ENCODE results near the gene PCSK5. TPM values are rescaled to one million over a fixed set of nuclear protein-coding genes. Genes with fewer than 3 reads are reported as not detected.
A peak's percentile ranks its signal among the peaks of the same experiment; 100 is the strongest.

The PCSK5 gene
- total RNA-seq, 1 experiment from 2014 or later = 0.17 TPM

DNA sequence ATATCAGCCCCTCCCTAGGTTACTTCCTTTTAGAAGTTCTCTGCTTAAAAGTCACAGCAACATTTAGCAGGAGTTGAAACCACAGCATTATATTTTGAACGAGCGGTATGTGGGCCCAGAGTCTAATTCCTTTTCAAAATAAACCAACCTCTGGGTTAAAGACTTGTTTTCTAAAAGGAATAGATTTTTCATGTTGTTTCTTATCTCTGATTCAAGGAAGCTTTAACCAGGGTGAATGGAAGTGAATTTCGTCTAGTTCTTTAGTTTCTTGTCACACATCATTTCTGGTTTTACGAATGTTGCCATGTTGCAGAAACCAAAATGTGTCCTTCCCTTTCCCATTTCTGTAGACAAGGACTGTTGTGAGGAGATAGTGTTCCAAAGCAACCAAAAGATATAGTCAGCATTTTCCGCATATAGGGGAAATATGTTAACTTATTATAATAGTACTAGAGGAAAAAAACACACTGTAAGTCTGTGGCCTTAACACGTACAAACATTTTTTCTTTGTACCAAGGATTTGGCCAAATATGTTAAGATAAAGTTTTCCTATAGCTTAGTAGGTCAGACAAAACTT is 142.4 kb downstream of the PCSK5 start:
- POLR2A ChIA-PET (ENCODE audit: low non-redundant PET) = no interaction called here

DNA sequence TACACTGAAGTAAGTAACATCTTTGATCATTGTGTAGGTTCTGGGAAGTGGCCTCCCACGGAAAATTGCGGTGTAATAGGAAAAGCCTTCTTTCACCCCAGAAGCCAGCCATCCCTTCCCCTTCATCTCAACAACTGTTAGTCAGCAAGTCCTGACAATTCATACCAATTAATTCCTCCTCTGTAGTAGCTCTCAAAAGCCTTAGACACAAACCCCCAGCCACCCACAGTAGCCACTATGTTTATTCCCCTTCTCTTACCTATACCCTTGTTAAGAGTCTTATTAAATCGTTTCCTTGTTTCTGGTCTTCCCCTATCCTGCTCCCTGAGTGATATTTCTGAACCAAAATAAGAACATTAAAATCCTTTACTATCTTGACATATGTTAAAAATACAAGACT is 143.6 kb downstream of the PCSK5 start:
- Histone ChIP-seq H3K4me3 (ENCODE audit: low read depth, low read length, poor library complexity, severe bottlenecking) (no peak overlapping the region), H3K36me3 (ENCODE audit: insufficient read depth, low read length, poor library complexity, severe bottlenecking) (no peaks in the 10 kb centered on the region), H3K9me3 (ENCODE audit: low read depth, low read length, poor library complexity, severe bottlenecking) (no peaks in the 10 kb centered on the region), H3K27me3 (replicated peaks; ENCODE audit: insufficient read depth, low read depth, low read length, poor library complexity) (peaks cover 42% of the 10 kb centered on the region), H3K4me1 (ENCODE audit: insufficient read depth, low read length, poor library complexity, severe bottlenecking) (no peaks in the 10 kb centered on the region), H3K27ac (ENCODE audit: low read depth, low read length, poor library complexity, severe bottlenecking) (no peak overlapping the region)
- ChIA-PET POLR2A (ENCODE audit: low non-redundant PET) (no interaction called here), CTCF (no interaction called here)
- DNase-seq (ENCODE audit: low spot score) = no peak
- BruUV-seq (replicated peaks) = no TSS peak
- intact Hi-C loops (cut with micrococcal nuclease; ENCODE audit: unreplicated experiment) = no loop called here
- TF ChIP-seq EZH2 (IDR thresholded peaks at IDR 0.05; ENCODE audit: borderline replicate concordance, low read depth, low read length, poor library complexity, severe bottlenecking) = no peak
- TF ChIP-seq, protein P1, sequence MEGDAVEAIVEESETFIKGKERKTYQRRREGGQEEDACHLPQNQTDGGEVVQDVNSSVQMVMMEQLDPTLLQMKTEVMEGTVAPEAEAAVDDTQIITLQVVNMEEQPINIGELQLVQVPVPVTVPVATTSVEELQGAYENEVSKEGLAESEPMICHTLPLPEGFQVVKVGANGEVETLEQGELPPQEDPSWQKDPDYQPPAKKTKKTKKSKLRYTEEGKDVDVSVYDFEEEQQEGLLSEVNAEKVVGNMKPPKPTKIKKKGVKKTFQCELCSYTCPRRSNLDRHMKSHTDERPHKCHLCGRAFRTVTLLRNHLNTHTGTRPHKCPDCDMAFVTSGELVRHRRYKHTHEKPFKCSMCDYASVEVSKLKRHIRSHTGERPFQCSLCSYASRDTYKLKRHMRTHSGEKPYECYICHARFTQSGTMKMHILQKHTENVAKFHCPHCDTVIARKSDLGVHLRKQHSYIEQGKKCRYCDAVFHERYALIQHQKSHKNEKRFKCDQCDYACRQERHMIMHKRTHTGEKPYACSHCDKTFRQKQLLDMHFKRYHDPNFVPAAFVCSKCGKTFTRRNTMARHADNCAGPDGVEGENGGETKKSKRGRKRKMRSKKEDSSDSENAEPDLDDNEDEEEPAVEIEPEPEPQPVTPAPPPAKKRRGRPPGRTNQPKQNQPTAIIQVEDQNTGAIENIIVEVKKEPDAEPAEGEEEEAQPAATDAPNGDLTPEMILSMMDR (conservative IDR thresholded peaks at IDR 0.05; ENCODE audit: low read depth, low read length) = no peak

More for the DNA sequence above, 142.4 kb downstream of the PCSK5 start:
- H3K27me3 ChIP-seq (replicated peaks; ENCODE audit: insufficient read depth, low read depth, low read length, poor library complexity) = peaks cover 33% of the 10 kb centered on the region
- no peak for DNase-seq (ENCODE audit: low spot score)
- CTCF ChIA-PET = no interaction called here
- H3K27ac ChIP-seq (ENCODE audit: low read depth, low read length, poor library complexity, severe bottlenecking) = no peak overlapping the region
- no peaks in the 10 kb centered on the region for H3K36me3 ChIP-seq (ENCODE audit: insufficient read depth, low read length, poor library complexity, severe bottlenecking)
- no peaks in the 10 kb centered on the region for H3K9me3 ChIP-seq (ENCODE audit: low read depth, low read length, poor library complexity, severe bottlenecking)
- no peaks in the 10 kb centered on the region for H3K4me1 ChIP-seq (ENCODE audit: insufficient read depth, low read length, poor library complexity, severe bottlenecking)
- BruUV-seq (replicated peaks) = no TSS peak
- no peak overlapping the region for H3K4me3 ChIP-seq (ENCODE audit: low read depth, low read length, poor library complexity, severe bottlenecking)
- intact Hi-C loops (cut with micrococcal nuclease; ENCODE audit: unreplicated experiment) = no loop called here
- no peak for TF ChIP-seq EZH2 (IDR thresholded peaks at IDR 0.05; ENCODE audit: borderline replicate concordance, low read depth, low read length, poor library complexity, severe bottlenecking)
- TF ChIP-seq, protein P1 (conservative IDR thresholded peaks at IDR 0.05; ENCODE audit: low read depth, low read length) = no peak

DNA sequence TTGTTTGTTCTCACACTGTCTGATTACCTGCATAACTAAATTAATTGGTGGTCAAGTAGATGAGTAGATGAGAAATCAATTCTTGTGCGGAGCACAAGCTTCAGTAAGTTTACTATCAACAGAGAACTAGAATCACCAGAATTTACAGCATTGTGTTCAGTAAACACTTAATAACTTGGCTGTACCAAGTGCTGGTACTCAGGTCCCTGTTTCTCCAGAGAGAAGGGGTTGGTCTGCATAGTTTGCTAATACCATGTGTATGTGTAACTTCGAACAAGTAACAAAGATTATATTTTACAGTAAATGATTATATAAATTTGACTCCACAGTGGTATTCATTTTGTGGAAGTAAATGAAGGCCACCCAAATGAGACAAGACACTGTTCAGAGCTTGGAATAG is 146.3 kb downstream of the PCSK5 start:
- H3K4me3 ChIP-seq (ENCODE audit: low read depth, low read length, poor library complexity, severe bottlenecking) = no peak overlapping the region
- H3K27ac ChIP-seq (ENCODE audit: low read depth, low read length, poor library complexity, severe bottlenecking) = no peak overlapping the region
- no peaks in the 10 kb centered on the region for H3K9me3 ChIP-seq (ENCODE audit: low read depth, low read length, poor library complexity, severe bottlenecking)
- BruUV-seq (replicated peaks) = no TSS peak
- no peaks in the 10 kb centered on the region for H3K36me3 ChIP-seq (ENCODE audit: insufficient read depth, low read length, poor library complexity, severe bottlenecking)
- intact Hi-C loops (cut with micrococcal nuclease; ENCODE audit: unreplicated experiment) = no loop called here
- ChIA-PET POLR2A (ENCODE audit: low non-redundant PET) (no interaction called here), CTCF (no interaction called here)
- no peak for DNase-seq (ENCODE audit: low spot score)
- no peak for TF ChIP-seq EZH2 (IDR thresholded peaks at IDR 0.05; ENCODE audit: borderline replicate concordance, low read depth, low read length, poor library complexity, severe bottlenecking)
- peaks cover 44% of the 10 kb centered on the region for H3K27me3 ChIP-seq (replicated peaks; ENCODE audit: insufficient read depth, low read depth, low read length, poor library complexity)
- H3K4me1 ChIP-seq (ENCODE audit: insufficient read depth, low read length, poor library complexity, severe bottlenecking) = no peaks in the 10 kb centered on the region

DNA sequence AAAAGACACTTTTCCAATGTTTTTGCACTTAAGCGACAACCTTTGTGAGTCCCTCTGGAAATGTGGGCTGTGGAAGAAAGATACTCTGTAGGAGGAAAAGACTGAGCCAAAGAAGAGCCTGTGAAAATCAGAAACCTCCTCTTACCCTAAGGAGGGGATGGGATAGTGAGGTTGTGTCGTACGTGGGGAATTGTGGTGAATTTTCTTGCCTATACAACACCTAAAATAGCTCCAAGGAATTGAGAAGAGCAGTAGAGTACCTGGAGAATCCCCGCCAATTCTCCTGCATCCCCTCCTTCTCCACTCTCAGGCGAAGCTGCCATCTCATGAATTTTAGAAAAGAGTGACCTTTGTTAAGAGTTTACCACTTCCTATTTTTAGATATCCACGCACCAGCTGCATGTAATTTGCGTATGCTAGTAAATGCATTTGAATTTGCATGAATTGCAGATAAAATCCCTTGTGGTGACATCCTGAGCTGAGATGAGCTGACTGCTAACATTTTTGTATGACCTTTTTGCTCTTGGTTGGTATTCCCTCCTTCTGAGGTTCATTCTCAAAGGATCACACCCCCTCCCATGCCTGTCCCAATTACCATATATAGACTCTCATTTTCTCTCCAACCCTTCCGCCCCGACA is 147.2 kb downstream of the PCSK5 start:
- H3K9me3 ChIP-seq (ENCODE audit: low read depth, low read length, poor library complexity, severe bottlenecking) = no peaks in the 10 kb centered on the region
- H3K4me3 ChIP-seq (ENCODE audit: low read depth, low read length, poor library complexity, severe bottlenecking) = no peak overlapping the region
- H3K4me1 ChIP-seq (ENCODE audit: insufficient read depth, low read length, poor library complexity, severe bottlenecking) = no peaks in the 10 kb centered on the region
- no peak for DNase-seq (ENCODE audit: low spot score)
- H3K27me3 ChIP-seq (replicated peaks; ENCODE audit: insufficient read depth, low read depth, low read length, poor library complexity) = peaks cover 49% of the 10 kb centered on the region
- H3K36me3 ChIP-seq (ENCODE audit: insufficient read depth, low read length, poor library complexity, severe bottlenecking) = no peaks in the 10 kb centered on the region
- intact Hi-C loops (cut with micrococcal nuclease; ENCODE audit: unreplicated experiment) = no loop called here
- ChIA-PET CTCF (no interaction called here), POLR2A (ENCODE audit: low non-redundant PET) (no interaction called here)
- no peak overlapping the region for H3K27ac ChIP-seq (ENCODE audit: low read depth, low read length, poor library complexity, severe bottlenecking)
- no TSS peak for BruUV-seq (replicated peaks)
- TF ChIP-seq, protein P1 (conservative IDR thresholded peaks at IDR 0.05; ENCODE audit: low read depth, low read length) = no peak
- TF ChIP-seq EZH2 (IDR thresholded peaks at IDR 0.05; ENCODE audit: borderline replicate concordance, low read depth, low read length, poor library complexity, severe bottlenecking) = peak; percentile 16

Data from A673 (cell line).